Measurements from ENCODE around the gene KIF24.
"Not testable (repeated sequence)": the region's sequence is repeated elsewhere in the genome, so short reads cannot be mapped to it uniquely, and the experiment has no call there.

The KIF24 gene

GRCh38 chr9:34362614-34363214 is 33.6 kb upstream of the KIF24 start:
- DNase-seq = no peak

GRCh38 chr9:34352957-34353356 is 23.9 kb upstream of the KIF24 start:
- DNase-seq = not testable (repeated sequence)

- DNase-seq = not testable (repeated sequence)
Observed at GRCh38 chr9:34352122-34352652, 23.1 kb upstream of the KIF24 start.

GRCh38 chr9:34349324-34349723 is 20.3 kb upstream of the KIF24 start:
- DNase-seq = no peak

- DNase-seq = no peak
Observed at GRCh38 chr9:34347800-34348158, 18.7 kb upstream of the KIF24 start.

- no peak for DNase-seq
Observed at GRCh38 chr9:34346873-34347799, 18.1 kb upstream of the KIF24 start.

- no peak for DNase-seq
Observed at GRCh38 chr9:34343605-34344004, 14.5 kb upstream of the KIF24 start.

- DNase-seq = no peak
Observed at GRCh38 chr9:34343090-34343489, 14.0 kb upstream of the KIF24 start.

- DNase-seq = no peak
Observed at GRCh38 chr9:34341659-34342295, 12.7 kb upstream of the KIF24 start.

- DNase-seq = no peak
Observed at GRCh38 chr9:34338665-34339385, 9.8 kb upstream of the KIF24 start.

- not testable (repeated sequence) for DNase-seq
Observed at GRCh38 chr9:34338079-34338478, 9.0 kb upstream of the KIF24 start.

GRCh38 chr9:34337403-34337802 is 8.3 kb upstream of the KIF24 start:
- no peak for DNase-seq

- no peak for DNase-seq
Observed at GRCh38 chr9:34335376-34335775, 6.3 kb upstream of the KIF24 start.

GRCh38 chr9:34334916-34335315 is 5.8 kb upstream of the KIF24 start:
- DNase-seq = no peak

- DNase-seq = no peak
Observed at GRCh38 chr9:34334337-34334824, 5.3 kb upstream of the KIF24 start.

- no peak for DNase-seq
Observed at GRCh38 chr9:34333836-34334235, 4.8 kb upstream of the KIF24 start.

- DNase-seq = no peak
Observed at GRCh38 chr9:34332076-34332964, 3.3 kb upstream of the KIF24 start.

GRCh38 chr9:34331196-34331595 is 2.1 kb upstream of the KIF24 start:
- DNase-seq = no peak

GRCh38 chr9:34328500-34328986 is 525 bp downstream of the KIF24 start:
- DNase-seq = no peak

GRCh38 chr9:34326690-34327089 is 2.4 kb downstream of the KIF24 start:
- no peak for DNase-seq

- DNase-seq = no peak
Observed at GRCh38 chr9:34322899-34323591, 6.0 kb downstream of the KIF24 start.

All from stimulated activated CD4-positive, alpha-beta T cell treated with anti-CD3 and anti-CD28 coated beads, Interleukin-15, amount 100 ng/mL, for 24 hours (primary cell).